ENCODE data around the gene GPR162.

DNA sequence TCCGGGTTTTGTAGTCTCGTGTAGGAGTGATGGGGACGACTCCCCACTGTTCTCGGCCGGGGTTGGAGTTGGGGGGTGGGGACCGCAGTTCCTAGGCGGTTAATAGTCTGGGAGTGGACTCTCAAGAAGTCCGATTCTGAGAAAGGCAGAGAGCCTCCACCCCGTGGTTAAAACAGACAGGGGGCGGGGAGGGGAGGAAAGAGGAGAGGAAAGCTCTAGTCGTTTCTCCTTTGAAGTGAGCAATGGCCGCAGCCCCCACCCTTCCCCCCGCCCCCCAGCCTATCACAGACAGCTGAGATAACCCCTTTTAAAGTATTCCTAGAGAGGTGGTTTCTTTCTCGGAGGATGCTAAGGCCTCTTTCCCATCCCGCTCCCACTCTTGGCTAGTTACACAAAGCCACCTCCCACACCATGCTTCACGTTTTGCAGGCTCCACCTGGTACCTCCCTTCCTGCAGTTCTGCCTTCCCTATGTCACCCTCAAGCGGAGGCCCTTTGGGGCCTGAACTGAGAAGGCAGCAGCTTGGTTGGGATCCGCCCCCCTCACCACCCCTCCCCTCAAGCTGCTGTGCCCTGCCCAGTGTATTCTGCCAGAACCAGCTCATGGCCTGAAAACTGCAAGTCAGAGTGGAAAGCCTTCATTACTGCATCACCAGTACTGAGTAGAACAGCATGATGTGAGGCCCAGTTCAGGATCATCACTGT, 31.2 kb downstream of the GPR162 start:
- TF ChIP-seq EP300 (IDR thresholded peaks at IDR 0.05; ENCODE audit: borderline replicate concordance in 1 of 2, control insufficient read depth in 1 of 2, low read depth in 2 of 2, low read length in 2 of 2), result no peak
- TF ChIP-seq, protein P1, sequence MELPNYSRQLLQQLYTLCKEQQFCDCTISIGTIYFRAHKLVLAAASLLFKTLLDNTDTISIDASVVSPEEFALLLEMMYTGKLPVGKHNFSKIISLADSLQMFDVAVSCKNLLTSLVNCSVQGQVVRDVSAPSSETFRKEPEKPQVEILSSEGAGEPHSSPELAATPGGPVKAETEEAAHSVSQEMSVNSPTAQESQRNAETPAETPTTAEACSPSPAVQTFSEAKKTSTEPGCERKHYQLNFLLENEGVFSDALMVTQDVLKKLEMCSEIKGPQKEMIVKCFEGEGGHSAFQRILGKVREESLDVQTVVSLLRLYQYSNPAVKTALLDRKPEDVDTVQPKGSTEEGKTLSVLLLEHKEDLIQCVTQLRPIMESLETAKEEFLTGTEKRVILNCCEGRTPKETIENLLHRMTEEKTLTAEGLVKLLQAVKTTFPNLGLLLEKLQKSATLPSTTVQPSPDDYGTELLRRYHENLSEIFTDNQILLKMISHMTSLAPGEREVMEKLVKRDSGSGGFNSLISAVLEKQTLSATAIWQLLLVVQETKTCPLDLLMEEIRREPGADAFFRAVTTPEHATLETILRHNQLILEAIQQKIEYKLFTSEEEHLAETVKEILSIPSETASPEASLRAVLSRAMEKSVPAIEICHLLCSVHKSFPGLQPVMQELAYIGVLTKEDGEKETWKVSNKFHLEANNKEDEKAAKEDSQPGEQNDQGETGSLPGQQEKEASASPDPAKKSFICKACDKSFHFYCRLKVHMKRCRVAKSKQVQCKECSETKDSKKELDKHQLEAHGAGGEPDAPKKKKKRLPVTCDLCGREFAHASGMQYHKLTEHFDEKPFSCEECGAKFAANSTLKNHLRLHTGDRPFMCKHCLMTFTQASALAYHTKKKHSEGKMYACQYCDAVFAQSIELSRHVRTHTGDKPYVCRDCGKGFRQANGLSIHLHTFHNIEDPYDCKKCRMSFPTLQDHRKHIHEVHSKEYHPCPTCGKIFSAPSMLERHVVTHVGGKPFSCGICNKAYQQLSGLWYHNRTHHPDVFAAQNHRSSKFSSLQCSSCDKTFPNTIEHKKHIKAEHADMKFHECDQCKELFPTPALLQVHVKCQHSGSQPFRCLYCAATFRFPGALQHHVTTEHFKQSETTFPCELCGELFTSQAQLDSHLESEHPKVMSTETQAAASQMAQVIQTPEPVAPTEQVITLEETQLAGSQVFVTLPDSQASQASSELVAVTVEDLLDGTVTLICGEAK (IDR thresholded peaks at IDR 0.05; ENCODE audit: borderline replicate concordance), result no peak

Measured in GM12878 (cell line).